ENCODE data around the gene VSTM2B. TPM values are rescaled to one million over a fixed set of nuclear protein-coding genes. Genes with fewer than 3 reads are reported as not detected.
A peak's percentile ranks its signal among the peaks of the same experiment; 100 is the strongest.

The VSTM2B gene
- total and polyA plus RNA-seq, 2 of the 4 experiments (the other 2 are of a cell fraction) = not detected

GRCh38 chr19:29515233-29515619 is 10.6 kb upstream of the VSTM2B start:
- no peak overlapping the region for H3K23ac ChIP-seq (ENCODE audit: low read depth, low read length)
- no peak overlapping the region for H2AK9ac ChIP-seq (replicated peaks; ENCODE audit: low read depth, low read length, poor library complexity)
- H4K20me1 ChIP-seq (ENCODE audit: insufficient read depth, low read length) = no peaks in the 10 kb centered on the region
- no peaks in the 10 kb centered on the region for H3K9me1 ChIP-seq (ENCODE audit: insufficient read depth, low read length)
- H3K4me1 ChIP-seq (ENCODE audit: control insufficient read depth, insufficient read depth, low read length) = no peaks in the 10 kb centered on the region
- H3K56ac ChIP-seq (ENCODE audit: extremely low read depth, insufficient read depth, low read length) = no peak overlapping the region
- H3K27me3 ChIP-seq (ENCODE audit: control insufficient read depth, insufficient read depth, low read length) = no peaks in the 10 kb centered on the region
- no peak overlapping the region for H2BK20ac ChIP-seq (ENCODE audit: low read depth, low read length)
- no peak overlapping the region for H4K8ac ChIP-seq (ENCODE audit: low read depth in 2 of 2, low read length in 2 of 2)
- ATAC-seq (ENCODE audit: low read depth) (no peak), DNase-seq (no peak)
- CTCF ChIA-PET = no interaction called here
- H3K14ac ChIP-seq (replicated peaks; ENCODE audit: low read depth, low read length) = no peak overlapping the region
- in situ Hi-C loops (cut with MboI; ENCODE audit: low sequenced_read_pairs) (no loop called here), dilution Hi-C loops (cut with HindIII; ENCODE audit: low sequenced_read_pairs, unreplicated experiment) (no loop called here), intact Hi-C loops (cut with micrococcal nuclease) (no loop called here)
- no peak overlapping the region for H2BK5ac ChIP-seq (ENCODE audit: low read depth, low read length, poor library complexity, severe bottlenecking)
- no peaks in the 10 kb centered on the region for H3K9me3 ChIP-seq (ENCODE audit: control insufficient read depth, insufficient read depth, low read length)
- no peak overlapping the region for H3K4me2 ChIP-seq (ENCODE audit: low read depth, low read length)
- no peak overlapping the region for H3K27ac ChIP-seq (ENCODE audit: insufficient read depth, low read length)
- H2BK120ac ChIP-seq (ENCODE audit: low read depth, low read length) = no peak overlapping the region
- H2AFZ ChIP-seq (replicated peaks; ENCODE audit: low read length, poor library complexity) = peak overlapping the region; percentile 51
- H3K36me3 ChIP-seq (ENCODE audit: control insufficient read depth, insufficient read depth, low read length) = no peaks in the 10 kb centered on the region
- H3K4me3 ChIP-seq (ENCODE audit: insufficient read depth, low read depth, low read length) = no peak overlapping the region
- H2BK15ac ChIP-seq (ENCODE audit: low read depth, low read length) = no peak overlapping the region
- no peak overlapping the region for H2AK5ac ChIP-seq (ENCODE audit: low read depth, low read length)
- H3K18ac ChIP-seq (ENCODE audit: low read depth, low read length) = no peak overlapping the region
- POLR2A ChIA-PET (ENCODE audit: unreplicated experiment) = no interaction called here
- no peak overlapping the region for H4K5ac ChIP-seq (ENCODE audit: low read depth, low read length)
- no TSS peak for BruUV-seq (replicated peaks)
- H3K4ac ChIP-seq (ENCODE audit: low read depth, low read length) = no peak overlapping the region
- H4K91ac ChIP-seq (ENCODE audit: insufficient read depth, low read depth, low read length) = no peak overlapping the region
- TF ChIP-seq RFX5 (IDR thresholded peaks at IDR 0.05; ENCODE audit: low read depth, low read length) (no peak), RAD21 (IDR thresholded peaks at IDR 0.05; ENCODE audit: low read length) (no peak), NFE2L2 (IDR thresholded peaks at IDR 0.05; ENCODE audit: low read depth, low read length) (no peak), POLR2A (IDR thresholded peaks at IDR 0.05; ENCODE audit: low read depth, low read length) (no peak), SMC3 (IDR thresholded peaks at IDR 0.05; ENCODE audit: low read depth, low read length) (no peak), USF2 (IDR thresholded peaks at IDR 0.05; ENCODE audit: low read depth, low read length) (no peak), MAFK (IDR thresholded peaks at IDR 0.05; ENCODE audit: low read depth, low read length) (no peak), RCOR1 (IDR thresholded peaks at IDR 0.05; ENCODE audit: insufficient replicate concordance, low read length) (no peak), CHD1 (IDR thresholded peaks at IDR 0.05; ENCODE audit: low read depth, low read length) (no peak), CEBPB (IDR thresholded peaks at IDR 0.05; ENCODE audit: low read depth, low read length) (no peak), MAZ (IDR thresholded peaks at IDR 0.05; ENCODE audit: borderline replicate concordance, low read depth, low read length) (no peak), FOS (IDR thresholded peaks at IDR 0.05; ENCODE audit: low read depth, low read length) (no peak), MXI1 (IDR thresholded peaks at IDR 0.05; ENCODE audit: borderline replicate concordance, low read depth, low read length) (no peak), BHLHE40 (IDR thresholded peaks at IDR 0.05; ENCODE audit: low read depth, low read length) (no peak)
- TF ChIP-seq, protein P1, sequence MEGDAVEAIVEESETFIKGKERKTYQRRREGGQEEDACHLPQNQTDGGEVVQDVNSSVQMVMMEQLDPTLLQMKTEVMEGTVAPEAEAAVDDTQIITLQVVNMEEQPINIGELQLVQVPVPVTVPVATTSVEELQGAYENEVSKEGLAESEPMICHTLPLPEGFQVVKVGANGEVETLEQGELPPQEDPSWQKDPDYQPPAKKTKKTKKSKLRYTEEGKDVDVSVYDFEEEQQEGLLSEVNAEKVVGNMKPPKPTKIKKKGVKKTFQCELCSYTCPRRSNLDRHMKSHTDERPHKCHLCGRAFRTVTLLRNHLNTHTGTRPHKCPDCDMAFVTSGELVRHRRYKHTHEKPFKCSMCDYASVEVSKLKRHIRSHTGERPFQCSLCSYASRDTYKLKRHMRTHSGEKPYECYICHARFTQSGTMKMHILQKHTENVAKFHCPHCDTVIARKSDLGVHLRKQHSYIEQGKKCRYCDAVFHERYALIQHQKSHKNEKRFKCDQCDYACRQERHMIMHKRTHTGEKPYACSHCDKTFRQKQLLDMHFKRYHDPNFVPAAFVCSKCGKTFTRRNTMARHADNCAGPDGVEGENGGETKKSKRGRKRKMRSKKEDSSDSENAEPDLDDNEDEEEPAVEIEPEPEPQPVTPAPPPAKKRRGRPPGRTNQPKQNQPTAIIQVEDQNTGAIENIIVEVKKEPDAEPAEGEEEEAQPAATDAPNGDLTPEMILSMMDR (conservative IDR thresholded peaks at IDR 0.05; ENCODE audit: low read depth, low read length) = no peak
- TF ChIP-seq, protein P2, sequence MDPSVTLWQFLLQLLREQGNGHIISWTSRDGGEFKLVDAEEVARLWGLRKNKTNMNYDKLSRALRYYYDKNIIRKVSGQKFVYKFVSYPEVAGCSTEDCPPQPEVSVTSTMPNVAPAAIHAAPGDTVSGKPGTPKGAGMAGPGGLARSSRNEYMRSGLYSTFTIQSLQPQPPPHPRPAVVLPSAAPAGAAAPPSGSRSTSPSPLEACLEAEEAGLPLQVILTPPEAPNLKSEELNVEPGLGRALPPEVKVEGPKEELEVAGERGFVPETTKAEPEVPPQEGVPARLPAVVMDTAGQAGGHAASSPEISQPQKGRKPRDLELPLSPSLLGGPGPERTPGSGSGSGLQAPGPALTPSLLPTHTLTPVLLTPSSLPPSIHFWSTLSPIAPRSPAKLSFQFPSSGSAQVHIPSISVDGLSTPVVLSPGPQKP (IDR thresholded peaks at IDR 0.05; ENCODE audit: borderline replicate concordance, low read depth, low read length) = no peak
- WGBS, 2 experiments (ENCODE audit: extremely low coverage in 2 of 2, insufficient read length in 1 of 2) = 80% methylated on average over 1 of the region's 5 CpGs; no CpG with 5 or more reads in 1 of the 2 experiments
- H3K9ac ChIP-seq (ENCODE audit: low read depth, low read length) = no peak overlapping the region
- no peaks in the 10 kb centered on the region for H3K79me1 ChIP-seq (ENCODE audit: low read depth in 1 of 2, low read length in 2 of 2)

Measured in IMR-90 (cell line).